Calu3 (cell line): ENCODE results near the gene SLCO1A2. TPM values are rescaled to one million over a fixed set of nuclear protein-coding genes. Genes with fewer than 3 reads are reported as not detected.

Source experiments
- BruUV-seq: library from RNA; stranded (reverse); fragments of 400-500 nt; replicated peaks from 2 replicates; lab custom pipeline; 2021; lab: Mats Ljungman, UMichigan
- CTCF ChIA-PET: fragments of 300-600 bp; sonication (Branson Sonifier 250); formaldehyde crosslinking; loops from one replicate; lab custom pipeline; 2022; ENCODE audit warnings: antibody characterized with exemption; lab: Charles Lee
- DNase-seq: peaks from one replicate; pipeline ENCODE4 v3.0.0; 2022
- H3K27ac Mint-ChIP-seq: one replicate; pipeline ENCODE4 v1.8.0; 2022; ENCODE audit warnings: mixed read lengths; ENCODE audit not compliant: unreplicated experiment
- H3K27me3 Mint-ChIP-seq: one replicate; pipeline ENCODE4 v1.8.0; 2022; ENCODE audit warnings: mixed read lengths; ENCODE audit not compliant: unreplicated experiment
- H3K36me3 Mint-ChIP-seq: one replicate; pipeline ENCODE4 v1.8.0; 2022; ENCODE audit warnings: mild to moderate bottlenecking, moderate library complexity, mixed read lengths; ENCODE audit not compliant: insufficient read depth, unreplicated experiment
- H3K4me1 Mint-ChIP-seq: one replicate; pipeline ENCODE4 v1.8.0; 2022; ENCODE audit warnings: mild to moderate bottlenecking, low read depth, mixed read lengths; ENCODE audit not compliant: unreplicated experiment
- H3K4me3 Mint-ChIP-seq: one replicate; pipeline ENCODE4 v1.8.0; 2022; ENCODE audit warnings: mild to moderate bottlenecking, low read depth, moderate library complexity, mixed read lengths; ENCODE audit not compliant: unreplicated experiment
- H3K9me3 Mint-ChIP-seq: one replicate; pipeline ENCODE4 v1.8.0; 2022; ENCODE audit warnings: low read depth, mixed read lengths; ENCODE audit not compliant: unreplicated experiment
- CTCF ChIP-seq: fragments of 200-600 bp; IDR thresholded peaks from one replicate; pipeline ENCODE4 v1.8.0; 2022; ENCODE audit warnings: antibody characterized with exemption; ENCODE audit not compliant: unreplicated experiment
- intact Hi-C: fragments of 100-400 bp; cut with micrococcal nuclease; formaldehyde crosslinking; loops from one replicate; pipeline ENCODE4 v1.10.0; 2022; ENCODE audit not compliant: unreplicated experiment
- total RNA-seq: library from RNA; stranded (reverse); gene quantifications from 2 replicates; pipeline ENCODE4 v1.2.3, GENCODE V29; 2022

SLCO1A2 gene
- total RNA-seq, 1 experiment from 2014 or later, result not detected

DNA sequence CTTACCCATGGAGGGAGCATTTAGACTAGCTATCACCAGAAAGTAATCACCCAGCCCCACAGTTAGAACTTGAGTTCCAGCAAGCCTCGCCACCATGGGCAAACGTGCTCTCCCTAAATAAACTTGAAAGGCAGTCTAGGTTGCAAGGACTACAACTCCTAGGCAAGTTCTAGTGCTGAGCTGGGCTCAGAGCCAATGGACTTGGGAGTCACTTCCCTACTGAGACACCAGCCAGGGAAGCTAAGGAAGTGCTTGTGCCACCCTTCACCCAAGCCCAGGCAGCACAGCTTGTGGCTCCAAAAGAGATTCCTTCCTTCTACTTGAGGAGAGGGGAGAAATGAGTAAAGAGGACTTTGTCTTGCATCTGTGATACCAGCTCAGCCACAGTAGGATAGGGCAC lies 57.9 kb downstream of the SLCO1A2 start:
- Mint-ChIP-seq H3K27ac (no peak overlapping the region), H3K36me3 (no peaks in the 10 kb centered on the region), H3K9me3 (peaks cover 3% of the 10 kb centered on the region), H3K4me1 (no peaks in the 10 kb centered on the region), H3K27me3 (no peaks in the 10 kb centered on the region), H3K4me3 (no peak overlapping the region)
- CTCF ChIA-PET, result no interaction called here
- BruUV-seq, result no TSS peak
- intact Hi-C loops, result no loop called here
- DNase-seq, result no peak
- TF ChIP-seq CTCF, result no peak

DNA sequence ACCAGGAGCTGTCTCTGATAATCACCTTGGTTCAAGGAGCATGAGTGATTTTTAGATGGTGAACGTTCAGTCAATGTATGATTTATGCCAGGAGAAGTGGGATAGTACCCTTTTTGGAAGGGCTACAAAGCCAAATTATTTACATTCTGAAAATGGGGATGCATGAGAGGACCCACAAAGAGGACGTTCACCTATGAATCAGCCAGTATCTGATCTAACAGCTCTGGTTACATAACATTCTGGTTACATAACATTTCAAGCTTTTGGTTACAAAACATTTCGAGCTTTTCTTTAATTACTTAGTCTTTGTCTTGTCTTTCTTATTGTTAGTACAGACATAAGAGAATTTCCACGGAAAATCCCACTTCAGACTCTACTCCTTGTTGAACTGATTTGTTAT lies 68.8 kb downstream of the SLCO1A2 start:
- Mint-ChIP-seq H3K27ac (no peak overlapping the region), H3K4me3 (no peak overlapping the region), H3K9me3 (peaks cover 3% of the 10 kb centered on the region), H3K36me3 (no peaks in the 10 kb centered on the region), H3K27me3 (peaks cover 8% of the 10 kb centered on the region), H3K4me1 (no peaks in the 10 kb centered on the region)
- TF ChIP-seq CTCF, result no peak
- CTCF ChIA-PET, result no interaction called here
- no peak for DNase-seq
- intact Hi-C loops, result no loop called here
- BruUV-seq, result no TSS peak

- Mint-ChIP-seq H3K27ac (no peak overlapping the region), H3K4me1 (no peaks in the 10 kb centered on the region), H3K9me3 (peaks cover 3% of the 10 kb centered on the region), H3K36me3 (no peaks in the 10 kb centered on the region), H3K27me3 (peaks cover 8% of the 10 kb centered on the region), H3K4me3 (no peak overlapping the region)
- no TSS peak for BruUV-seq
- intact Hi-C loops, result no loop called here
- TF ChIP-seq CTCF, result no peak
- CTCF ChIA-PET, result no interaction called here
- DNase-seq, result no peak
Measured at GRCh38 chr12:21264232-21264631, 70.5 kb downstream of the SLCO1A2 start.

DNA sequence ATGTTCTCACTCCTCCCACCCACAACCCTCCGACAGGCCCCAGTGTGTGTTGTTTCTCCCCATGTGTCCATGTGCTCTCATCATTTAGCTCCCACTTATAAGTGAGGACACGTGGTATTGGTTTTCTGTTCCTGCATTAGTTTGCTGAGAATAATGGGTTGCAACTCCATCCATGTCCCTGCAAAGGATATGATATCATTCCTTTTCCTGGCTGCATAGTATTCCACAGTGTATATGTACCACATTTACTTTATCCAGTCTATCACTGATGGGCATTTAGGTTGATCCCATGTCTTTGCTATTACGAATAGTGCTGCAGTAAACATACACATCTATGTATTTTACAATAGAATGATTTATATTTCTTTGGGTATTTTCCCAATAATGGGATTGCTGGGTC lies 77.5 kb downstream of the SLCO1A2 start:
- intact Hi-C loops, result no loop called here
- no peak for DNase-seq
- H3K4me3 Mint-ChIP-seq, result no peak overlapping the region
- H3K36me3 Mint-ChIP-seq, result no peaks in the 10 kb centered on the region
- no peaks in the 10 kb centered on the region for H3K27me3 Mint-ChIP-seq
- TF ChIP-seq CTCF, result no peak
- H3K9me3 Mint-ChIP-seq, result no peaks in the 10 kb centered on the region
- no peak overlapping the region for H3K27ac Mint-ChIP-seq
- CTCF ChIA-PET, result no interaction called here
- BruUV-seq, result no TSS peak
- no peaks in the 10 kb centered on the region for H3K4me1 Mint-ChIP-seq
